T-helper 9 cell (primary cell): ENCODE data around the gene SNORC.
"Not testable (repeated sequence)": the region's sequence is repeated elsewhere in the genome, so short reads cannot be mapped to it uniquely, and the experiment has no call there.

Experiments used
- DNase-seq: peaks from one replicate; pipeline ENCODE4 v3.0.0-alpha.2; 2020
- total RNA-seq, 2 donors: gene quantifications; one replicate each; lab custom pipeline; 2026; lab: John Stamatoyannopoulos, UW

Gene SNORC
- total RNA-seq: 0 to 1.9 reads per million in 2 donors

GRCh38 chr2:232870018-232870765, at the start of gene SNORC:
SNORC (plus strand) TSS chr2:232870264; CDS start chr2:232870342, 78 bp downstream.
- DNase-seq: no peak

GRCh38 chr2:232829988-232830387, 40.1 kb upstream of the SNORC start:
- no peak for DNase-seq

GRCh38 chr2:232831496-232831895, 38.6 kb upstream of the SNORC start:
- no peak for DNase-seq

GRCh38 chr2:232833830-232834229, 36.2 kb upstream of the SNORC start:
- DNase-seq: no peak

- no peak for DNase-seq
Observed at GRCh38 chr2:232835687-232836208, 34.3 kb upstream of the SNORC start.

GRCh38 chr2:232836934-232837333, 33.1 kb upstream of the SNORC start:
- no peak for DNase-seq

GRCh38 chr2:232838406-232838874, 31.6 kb upstream of the SNORC start:
- peak; percentile 53 for DNase-seq

- DNase-seq: no peak
Observed at GRCh38 chr2:232839411-232840079, 30.5 kb upstream of the SNORC start.

GRCh38 chr2:232842689-232843088, 27.4 kb upstream of the SNORC start:
- DNase-seq: no peak

GRCh38 chr2:232843834-232844233, 26.2 kb upstream of the SNORC start:
- no peak for DNase-seq

- no peak for DNase-seq
Observed at GRCh38 chr2:232846055-232846454, 24.0 kb upstream of the SNORC start.

GRCh38 chr2:232850039-232850438, 20.0 kb upstream of the SNORC start:
- DNase-seq: no peak

GRCh38 chr2:232852081-232852480, 18.0 kb upstream of the SNORC start:
- DNase-seq: not testable (repeated sequence)

GRCh38 chr2:232852676-232853075, 17.4 kb upstream of the SNORC start:
- DNase-seq: no peak

- DNase-seq: no peak
Observed at GRCh38 chr2:232854082-232854481, 16.0 kb upstream of the SNORC start.

GRCh38 chr2:232857158-232857563, 12.9 kb upstream of the SNORC start:
- DNase-seq: no peak

GRCh38 chr2:232859385-232859916, 10.6 kb upstream of the SNORC start:
- no peak for DNase-seq

GRCh38 chr2:232860593-232861241, 9.3 kb upstream of the SNORC start:
- DNase-seq: no peak

- no peak for DNase-seq
Observed at GRCh38 chr2:232861353-232861752, 8.7 kb upstream of the SNORC start.

- DNase-seq: no peak
Observed at GRCh38 chr2:232863996-232864395, 6.1 kb upstream of the SNORC start.

- no peak for DNase-seq
Observed at GRCh38 chr2:232865165-232865564, 4.9 kb upstream of the SNORC start.

GRCh38 chr2:232866104-232866503, 4.0 kb upstream of the SNORC start:
- no peak for DNase-seq
